AG04450 (cell line): ENCODE data around the gene RPAIN. TPM values are rescaled to one million over a fixed set of nuclear protein-coding genes. Genes with fewer than 3 reads are reported as not detected.
"Not testable (repeated sequence)": the region's sequence is repeated elsewhere in the genome, so short reads cannot be mapped to it uniquely, and the experiment has no call there.

Experiments used
- CTCF ChIA-PET: fragments of 300-600, 350-600 bp; formaldehyde crosslinking; extraction: SDS; loops from one replicate; lab custom pipeline; 2022; ENCODE audit warnings: antibody characterized with exemption, inconsistent platforms; lab: Charles Lee
- POLR2A ChIA-PET: fragments of 350-600 bp; formaldehyde crosslinking; extraction: SDS; loops from one replicate; lab custom pipeline; 2021; ENCODE audit warnings: antibody characterized with exemption, inconsistent platforms; lab: Yijun Ruan, JAX
- DNase-seq: peaks from one replicate; pipeline ENCODE4 v3.0.0-alpha.2; 2011; ENCODE audit warnings: low read depth, low spot score
- H3K27ac ChIP-seq: one replicate; pipeline ENCODE4 v1.5.1; 2012; ENCODE audit warnings: low read depth, low read length, control low read depth
- H3K27me3 ChIP-seq: one replicate; pipeline ENCODE4 v1.6.0; 2012; ENCODE audit warnings: low read length; ENCODE audit not compliant: control insufficient read depth, insufficient read depth
- H3K4me3 ChIP-seq: 2 replicates; pipeline ENCODE4 v1.5.1; 2011; ENCODE audit warnings: mild to moderate bottlenecking, low read depth, low read length, control low read depth
- H3K9me3 ChIP-seq: 2 replicates; pipeline ENCODE4 v1.5.1; 2012; ENCODE audit warnings: low read length; ENCODE audit not compliant: control insufficient read depth, insufficient read depth
- CTCF ChIP-seq: IDR thresholded peaks from 2 replicates; pipeline ENCODE4 v1.5.1; 2011; ENCODE audit warnings: low read depth, low read length, control low read depth, inconsistent platforms
- polyA plus RNA-seq: library from polyadenylated mRNA; depleted of rRNA; stranded (reverse); fragments of >200 nt; gene quantifications from 2 replicates; pipeline ENCODE4 v1.2.3, GENCODE V29; 2011

Gene RPAIN
- polyA plus RNA-seq, 1 experiment = 37.5 TPM

- TF ChIP-seq CTCF = no peak
- Histone ChIP-seq H3K27me3 (no peaks in the 10 kb centered on the region), H3K4me3 (no peak overlapping the region), H3K27ac (no peak overlapping the region), H3K9me3 (no peaks in the 10 kb centered on the region)
- CTCF ChIA-PET = interaction anchor here (2.2 to 2.3 kb wide), 2 partner anchors 11 to 13 kb away, joined by 7 to 16 read pairs; partner anchors contain the start of gene C1QBP
- DNase-seq = no peak
- POLR2A ChIA-PET = no interaction called here
Measured at GRCh38 chr17:5425826-5426225, 5.8 kb downstream of the RPAIN start.

GRCh38 chr17:5429191-5429887 lies 9.4 kb downstream of the RPAIN start:
- no peaks in the 10 kb centered on the region for H3K27me3 ChIP-seq
- POLR2A ChIA-PET = interaction anchor here (1.2 kb wide), 1 partner anchor 10 kb away, joined by 6 read pairs; the partner anchor contains the start of gene C1QBP
- no peak for DNase-seq
- no peak overlapping the region for H3K4me3 ChIP-seq
- no peaks in the 10 kb centered on the region for H3K9me3 ChIP-seq
- peak overlapping the region; percentile 3 for H3K27ac ChIP-seq
- CTCF ChIA-PET = interaction anchor here (2.6 kb wide), 1 partner anchor 10 kb away, joined by 19 read pairs; the partner anchor contains the start of gene C1QBP
- TF ChIP-seq CTCF = no peak

GRCh38 chr17:5430413-5430999 lies 10.5 kb downstream of the RPAIN start:
- H3K27ac ChIP-seq = no peak overlapping the region
- ChIA-PET POLR2A (interaction anchor here (0.6 kb wide), 2 partner anchors 11 to 351 kb away, joined by 3 to 7 read pairs; no protein-coding TSS in a partner anchor), CTCF (interaction anchor here (2.6 kb wide), 1 partner anchor 9 kb away, joined by 19 read pairs; the partner anchor contains the start of gene C1QBP)
- no peak for TF ChIP-seq CTCF
- no peaks in the 10 kb centered on the region for H3K9me3 ChIP-seq
- no peak overlapping the region for H3K4me3 ChIP-seq
- DNase-seq = no peak
- no peaks in the 10 kb centered on the region for H3K27me3 ChIP-seq

- H3K27me3 ChIP-seq, CTCF ChIA-PET, DNase-seq, H3K4me3 ChIP-seq, H3K9me3 ChIP-seq, H3K27ac ChIP-seq: not testable (repeated sequence)
- POLR2A ChIA-PET = interaction anchor here (0.6 kb wide), 2 partner anchors 10 to 352 kb away, joined by 3 to 7 read pairs; no protein-coding TSS in a partner anchor
Measured at GRCh38 chr17:5431234-5431633, 11.3 kb downstream of the RPAIN start.

- H3K27me3 ChIP-seq = no peaks in the 10 kb centered on the region
- POLR2A ChIA-PET = no interaction called here
- no peak overlapping the region for H3K27ac ChIP-seq
- no peak for TF ChIP-seq CTCF
- H3K4me3 ChIP-seq = no peak overlapping the region
- DNase-seq = no peak
- no peaks in the 10 kb centered on the region for H3K9me3 ChIP-seq
- CTCF ChIA-PET = interaction anchor here (0.6 kb wide), 1 partner anchor 182 kb away, joined by 3 read pairs; no protein-coding TSS in a partner anchor
Measured at GRCh38 chr17:5431949-5432556, 12.1 kb downstream of the RPAIN start.
